Muscle layer of colon (tissue), 2 donors: ENCODE results near the gene NAA50.

Experiments
- H3K27ac ChIP-seq: one replicate; pipeline ENCODE4 v1.7.0; 2013; ENCODE audit warnings: low read depth, mild to moderate bottlenecking, low read length, moderate library complexity
- H3K27me3 ChIP-seq, 2 donors: one replicate each; pipeline ENCODE4 v1.7.0; 2013; ENCODE audit warnings: low read length in 2 of 2, mild to moderate bottlenecking in 2 of 2; ENCODE audit not compliant: insufficient read depth in 2 of 2, control insufficient read depth in 1 of 2
- H3K36me3 ChIP-seq: one replicate; pipeline ENCODE4 v1.7.0; 2013; ENCODE audit warnings: mild to moderate bottlenecking, low read length; ENCODE audit not compliant: insufficient read depth
- H3K4me1 ChIP-seq: one replicate; pipeline ENCODE4 v1.7.0; 2013; ENCODE audit warnings: mild to moderate bottlenecking, low read length; ENCODE audit not compliant: insufficient read depth
- H3K4me3 ChIP-seq, 2 donors: one replicate each; pipeline ENCODE4 v1.7.0; 2013; ENCODE audit warnings: low read length in 2 of 2, low read depth in 1 of 2, mild to moderate bottlenecking in 1 of 2, moderate library complexity in 1 of 2
- H3K9ac ChIP-seq: one replicate; pipeline ENCODE4 v1.7.0; 2013; ENCODE audit warnings: low read length
- H3K9me3 ChIP-seq: one replicate; pipeline ENCODE4 v1.7.0; 2013; ENCODE audit warnings: mild to moderate bottlenecking, low read length
- donor health status: abdominal sarcoma.
- donor health status: Adenocarcinoma of cecum.

NAA50 gene

GRCh38 chr3:113698956-113699355 is 47.1 kb downstream of the NAA50 start:
- Histone ChIP-seq H3K27me3 (no peaks in the 10 kb centered on the region), H3K4me3 (no peak overlapping the region), H3K36me3 (no peaks in the 10 kb centered on the region), H3K27ac (no peak overlapping the region), H3K9me3 (no peaks in the 10 kb centered on the region), H3K9ac (no peak overlapping the region), H3K4me1 (peaks cover 21% of the 10 kb centered on the region)

- Histone ChIP-seq H3K4me1 (peaks cover 21% of the 10 kb centered on the region), H3K9me3 (no peaks in the 10 kb centered on the region), H3K4me3 (no peak overlapping the region), H3K9ac (peak overlapping the region; percentile 92), H3K27me3 (no peaks in the 10 kb centered on the region), H3K27ac (peak overlapping the region; percentile 39), H3K36me3 (no peaks in the 10 kb centered on the region)
Observed at GRCh38 chr3:113698213-113698742, 47.8 kb downstream of the NAA50 start.

GRCh38 chr3:113697500-113698090 is 48.5 kb downstream of the NAA50 start:
- H3K4me1 ChIP-seq = peaks cover 21% of the 10 kb centered on the region
- H3K4me3 ChIP-seq = peak overlapping the region; percentile 54 to 99

GRCh38 chr3:113696658-113697499 is 49.2 kb downstream of the NAA50 start:
- Histone ChIP-seq H3K27me3 (no peaks in the 10 kb centered on the region), H3K36me3 (no peaks in the 10 kb centered on the region), H3K9me3 (no peaks in the 10 kb centered on the region), H3K4me3 (peak overlapping the region; percentile 54 to 99), H3K4me1 (peaks cover 21% of the 10 kb centered on the region), H3K27ac (peak overlapping the region; percentile 84), H3K9ac (peak overlapping the region; percentile 92)

More at GRCh38 chr3:113697500-113698090, 48.5 kb downstream of the NAA50 start:
- Histone ChIP-seq H3K36me3 (no peaks in the 10 kb centered on the region), H3K27me3 (no peaks in the 10 kb centered on the region), H3K27ac (peak overlapping the region; percentile 84), H3K9ac (peak overlapping the region; percentile 92), H3K9me3 (no peaks in the 10 kb centered on the region)

GRCh38 chr3:113695786-113696645 is 50.0 kb downstream of the NAA50 start, which contains the start of gene USF3:
USF3 (minus strand) TSS chr3:113696642; CDS start chr3:113674878, 21,764 bp downstream.
- Histone ChIP-seq H3K4me3 (peak within 1 kb of the TSS; percentile 63 to 99), H3K36me3 (no peaks in the 10 kb centered on the region), H3K4me1 (peaks cover 29% of the 10 kb centered on the region), H3K27ac (peak within 1 kb of the TSS; percentile 84), H3K9me3 (no peaks in the 10 kb centered on the region), H3K27me3 (no peaks in the 10 kb centered on the region), H3K9ac (peak within 1 kb of the TSS; percentile 92)

- peak overlapping the region; percentile 37 for H3K9ac ChIP-seq
- peaks cover 29% of the 10 kb centered on the region for H3K4me1 ChIP-seq
Observed at GRCh38 chr3:113695431-113695785, 50.6 kb downstream of the NAA50 start.

GRCh38 chr3:113690482-113690881 is 55.6 kb downstream of the NAA50 start:
- Histone ChIP-seq H3K27ac (no peak overlapping the region), H3K9me3 (no peaks in the 10 kb centered on the region), H3K4me1 (peaks cover 31% of the 10 kb centered on the region), H3K9ac (no peak overlapping the region), H3K27me3 (no peaks in the 10 kb centered on the region), H3K4me3 (no peak overlapping the region), H3K36me3 (no peaks in the 10 kb centered on the region)

More at GRCh38 chr3:113695431-113695785, 50.6 kb downstream of the NAA50 start:
- Histone ChIP-seq H3K27me3 (no peaks in the 10 kb centered on the region), H3K9me3 (no peaks in the 10 kb centered on the region), H3K36me3 (no peaks in the 10 kb centered on the region), H3K27ac (no peak overlapping the region), H3K4me3 (peak overlapping the region; percentile 63 to 72)

- Histone ChIP-seq H3K27me3 (no peaks in the 10 kb centered on the region), H3K4me1 (peaks cover 10% of the 10 kb centered on the region), H3K9me3 (no peaks in the 10 kb centered on the region), H3K9ac (no peak overlapping the region), H3K4me3 (no peak overlapping the region), H3K36me3 (no peaks in the 10 kb centered on the region), H3K27ac (no peak overlapping the region)
Observed at GRCh38 chr3:113685956-113686721, 59.9 kb downstream of the NAA50 start.

- Histone ChIP-seq H3K4me3 (no peak overlapping the region), H3K9me3 (no peaks in the 10 kb centered on the region), H3K4me1 (peaks cover 10% of the 10 kb centered on the region), H3K27ac (no peak overlapping the region), H3K27me3 (no peaks in the 10 kb centered on the region), H3K36me3 (no peaks in the 10 kb centered on the region), H3K9ac (no peak overlapping the region)
Observed at GRCh38 chr3:113685124-113685523, 60.9 kb downstream of the NAA50 start.

- Histone ChIP-seq H3K4me3 (no peak overlapping the region), H3K9me3 (no peaks in the 10 kb centered on the region), H3K9ac (no peak overlapping the region), H3K27ac (no peak overlapping the region), H3K4me1 (peaks cover 10% of the 10 kb centered on the region), H3K27me3 (no peaks in the 10 kb centered on the region), H3K36me3 (no peaks in the 10 kb centered on the region)
Observed at GRCh38 chr3:113684271-113684819, 61.7 kb downstream of the NAA50 start.
